Measurements from ENCODE around the gene KRTAP1-5. TPM values are rescaled to one million over a fixed set of nuclear protein-coding genes. Genes with fewer than 3 reads are reported as not detected.
"Not testable (repeated sequence)": the region's sequence is repeated elsewhere in the genome, so short reads cannot be mapped to it uniquely, and the experiment has no call there.

KRTAP1-5 gene
- not detected for total RNA-seq

DNA sequence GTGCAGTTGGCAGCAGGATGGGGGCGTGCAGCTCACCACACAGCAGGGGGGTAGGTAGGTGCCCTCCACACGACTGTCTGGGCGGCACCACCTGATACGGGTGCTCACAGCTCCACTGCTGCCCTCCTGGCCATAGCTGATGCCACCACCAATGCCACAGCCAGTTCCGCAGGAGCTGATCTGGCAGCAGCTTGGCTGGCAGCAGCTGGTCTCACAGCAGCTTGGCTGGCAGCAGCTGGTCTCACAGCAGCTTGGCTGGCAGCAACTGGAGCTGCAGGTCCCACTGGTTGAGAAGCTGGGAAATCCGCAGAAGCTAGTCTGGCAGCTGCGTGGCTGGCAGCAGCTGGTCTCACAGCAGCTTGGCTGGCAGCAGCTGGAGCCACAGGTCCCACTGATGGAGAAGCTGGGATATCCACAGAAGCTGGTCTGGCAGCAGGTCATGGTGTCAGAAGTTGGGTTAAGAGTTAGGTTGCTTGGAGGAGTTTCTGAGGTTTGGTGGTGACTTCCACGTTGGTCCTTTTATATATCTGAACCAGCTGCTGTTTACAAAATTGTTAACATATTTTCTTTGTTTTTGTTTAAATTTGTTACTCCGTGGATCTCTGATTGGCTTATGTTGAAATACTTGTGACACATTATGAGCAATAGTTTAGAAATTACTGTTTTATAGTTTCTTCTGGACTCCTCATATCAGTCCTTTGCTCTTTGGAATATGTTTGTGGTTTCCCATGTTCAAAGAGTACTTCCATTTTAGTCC lies at the start of gene KRTAP1-5:
TSS of gene KRTAP1-5 (minus strand) at position 494 of the 757 bp plus-strand sequence. CDS start at position 441, 53 bp downstream.
- no peak for DNase-seq (ENCODE audit: low spot score)

DNA sequence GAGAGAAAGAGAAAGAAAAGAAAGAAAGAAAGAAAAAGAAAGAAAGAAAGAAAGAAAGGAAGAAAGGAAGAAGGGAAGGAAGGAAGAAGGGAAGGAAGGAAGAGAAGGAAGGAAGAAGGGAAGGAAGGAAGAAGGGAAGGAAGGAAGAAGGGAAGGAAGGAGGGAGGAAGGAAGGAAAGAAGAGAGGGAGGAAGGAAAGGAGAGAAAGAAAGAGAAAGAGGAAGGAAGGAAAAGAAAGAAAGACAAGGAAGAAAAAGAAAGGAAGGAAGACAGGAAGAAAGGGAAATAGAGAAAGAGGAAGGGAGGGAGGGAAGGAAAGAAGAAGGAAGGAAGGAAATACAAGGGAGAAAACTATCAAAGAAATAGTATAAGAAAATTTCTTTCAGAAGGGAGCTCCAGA lies 49.8 kb upstream of the KRTAP1-5 start:
- no peak for DNase-seq (ENCODE audit: low spot score)

DNA sequence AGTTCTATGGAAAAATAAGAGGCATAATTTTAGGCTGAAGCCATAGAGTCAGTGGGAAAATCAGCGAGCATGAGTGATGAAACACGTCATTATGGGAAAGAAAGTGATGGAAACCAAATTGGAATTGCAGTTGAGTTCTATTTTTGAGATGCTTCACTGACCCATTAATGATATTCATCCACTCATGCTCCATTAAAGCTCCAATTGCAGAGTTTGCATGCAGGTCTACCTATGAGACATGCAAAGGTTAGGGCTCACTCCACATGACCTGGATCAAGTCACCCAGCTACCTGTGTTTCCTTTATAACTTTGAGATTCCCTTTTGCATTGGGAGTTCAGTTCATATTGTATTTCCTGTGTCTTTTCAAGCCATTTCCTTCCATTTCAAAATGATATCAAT lies 46.7 kb upstream of the KRTAP1-5 start:
- DNase-seq (ENCODE audit: low spot score) = no peak

GRCh38 chr17:41071606-41072360 lies 44.8 kb upstream of the KRTAP1-5 start:
- DNase-seq (ENCODE audit: low spot score) = no peak

GRCh38 chr17:41069031-41069430 lies 42.0 kb upstream of the KRTAP1-5 start:
- DNase-seq (ENCODE audit: low spot score) = no peak

DNA sequence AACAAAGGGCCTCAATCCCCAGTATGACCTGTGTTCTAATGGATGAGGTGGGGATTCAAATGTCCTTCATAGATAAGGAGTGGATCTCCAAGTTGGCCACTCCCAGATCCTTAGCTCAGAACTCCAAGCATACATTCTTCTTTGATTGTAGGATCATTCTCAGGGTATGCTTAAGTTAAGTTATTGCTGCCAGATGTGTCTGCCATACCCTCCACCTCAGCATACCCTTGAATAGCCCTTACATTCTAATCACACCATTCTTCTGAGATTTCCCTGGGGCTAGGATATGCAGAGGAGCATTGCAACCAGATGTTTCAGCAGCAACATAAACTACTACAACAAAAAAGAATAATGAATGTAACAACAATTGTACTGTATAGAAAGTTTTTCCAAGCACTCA lies 40.3 kb upstream of the KRTAP1-5 start:
- no peak for DNase-seq (ENCODE audit: low spot score)

DNA sequence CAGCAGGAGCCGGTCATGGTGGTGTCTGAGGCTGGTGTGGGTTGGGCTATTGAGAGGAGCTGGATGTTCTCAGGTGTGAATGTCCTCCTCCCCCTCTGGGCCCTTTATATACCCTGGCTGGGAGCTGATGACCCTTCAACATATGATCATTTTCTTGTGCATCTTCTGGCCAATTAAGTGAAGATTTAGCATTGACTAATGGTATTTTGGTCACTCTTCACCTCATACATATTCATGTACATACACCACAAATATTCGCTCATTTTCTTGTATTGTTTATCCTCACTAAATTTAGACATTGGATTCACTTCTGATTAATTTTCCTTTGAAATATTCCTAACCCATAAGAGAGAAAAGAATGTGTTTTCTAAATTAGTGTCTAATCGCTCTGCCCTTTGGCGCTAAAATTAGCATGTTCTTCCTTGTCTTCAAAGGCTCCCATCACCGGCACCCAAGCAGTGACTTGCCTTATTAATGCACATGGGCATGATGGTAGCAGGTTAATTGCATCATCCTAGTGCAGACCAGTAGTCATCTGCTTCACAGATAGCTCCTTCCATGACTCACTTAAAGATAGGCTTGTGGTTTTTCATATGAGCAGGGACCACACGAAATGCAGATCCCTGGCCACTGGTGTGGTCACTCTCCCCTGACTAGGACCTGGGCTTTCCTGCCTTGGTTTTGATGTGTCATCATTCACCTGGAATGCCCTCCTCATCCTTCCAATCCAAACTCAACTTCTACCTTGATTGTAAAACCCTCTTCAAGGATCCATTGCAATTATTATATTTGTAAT lies 39.0 kb upstream of the KRTAP1-5 start, which contains the start of gene KRTAP2-4:
TSS of gene KRTAP2-4 (minus strand) at position 51 of the 796 bp plus-strand sequence. CDS start at position 17, 34 bp downstream.
- no peak for DNase-seq (ENCODE audit: low spot score)

DNA sequence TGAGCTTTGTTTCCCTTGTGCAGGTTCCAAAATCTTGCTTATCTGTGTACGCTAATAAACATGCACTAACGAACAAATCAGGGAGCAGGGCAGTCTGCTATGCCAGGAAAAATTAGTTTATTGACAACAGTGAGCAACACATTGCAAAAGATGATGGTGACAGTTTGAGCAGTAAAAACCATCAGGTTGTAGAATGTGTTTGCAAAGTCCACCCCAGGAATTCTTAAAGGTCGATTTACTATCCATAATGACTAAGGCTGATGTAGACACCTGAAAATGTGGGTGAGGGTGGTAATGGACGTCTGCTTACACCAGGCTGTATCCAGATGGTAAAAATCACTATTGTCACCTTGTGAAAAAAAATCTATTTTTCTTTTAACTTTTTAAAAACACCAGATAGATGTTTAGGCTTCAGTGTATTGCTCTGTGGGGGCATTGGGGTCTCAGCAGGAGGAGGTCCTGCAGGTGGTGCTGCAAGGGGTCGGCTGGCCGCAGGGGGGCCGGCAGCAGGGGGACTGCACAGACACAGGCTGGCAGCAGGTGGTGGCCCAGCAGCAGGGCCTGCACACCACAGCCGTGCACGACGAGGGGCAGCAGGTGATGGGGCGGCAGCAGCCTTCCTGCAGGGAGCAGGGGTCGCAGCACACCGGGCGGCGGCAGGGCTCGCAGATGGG lies 38.1 kb upstream of the KRTAP1-5 start:
- not testable (repeated sequence) for DNase-seq (ENCODE audit: low spot score)

- DNase-seq (ENCODE audit: low spot score) = no peak
Measured at GRCh38 chr17:41064301-41064700, 37.3 kb upstream of the KRTAP1-5 start.

DNA sequence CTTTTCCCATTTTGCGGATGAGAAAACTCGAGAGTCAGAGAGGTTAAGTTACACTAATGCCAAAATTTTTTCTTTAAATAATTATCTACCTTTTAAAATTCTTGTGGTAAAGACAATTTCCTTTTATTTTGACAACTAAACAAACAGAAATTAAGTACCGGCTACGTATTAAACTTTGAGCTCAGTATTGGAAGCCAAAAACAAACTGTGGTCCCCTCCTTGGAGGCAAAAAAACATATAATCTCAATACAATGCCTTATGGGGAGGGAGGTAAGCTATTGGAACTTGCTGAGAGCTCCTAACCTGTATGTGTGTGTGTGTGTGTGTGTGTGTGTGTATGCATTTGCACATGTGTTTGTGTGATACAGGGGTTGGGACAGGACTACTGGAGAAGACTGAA lies 36.4 kb upstream of the KRTAP1-5 start:
- no peak for DNase-seq (ENCODE audit: low spot score)

DNA sequence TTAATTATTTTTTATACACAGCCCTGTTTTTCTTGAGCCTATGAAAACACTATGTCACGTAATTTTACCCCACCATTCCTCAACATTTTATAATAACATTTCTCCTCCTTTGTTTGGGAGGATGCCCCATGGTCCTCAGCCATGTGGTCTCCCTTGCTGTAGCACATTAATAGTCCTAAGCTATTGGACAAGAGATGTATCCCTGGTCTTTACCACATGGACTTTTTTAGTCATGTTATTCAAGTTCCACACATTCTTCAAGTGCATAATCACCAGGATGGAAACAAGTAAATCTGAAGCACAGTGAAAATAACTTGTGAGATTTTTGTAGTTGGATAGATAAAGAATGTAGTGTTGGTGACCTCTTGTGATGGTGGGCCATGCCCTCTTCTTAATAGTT lies 35.0 kb upstream of the KRTAP1-5 start:
- DNase-seq (ENCODE audit: low spot score) = no peak

- DNase-seq (ENCODE audit: low spot score) = no peak
Measured at GRCh38 chr17:41060052-41060604, 33.1 kb upstream of the KRTAP1-5 start, which contains the start of gene KRTAP2-3. Gene KRTAP2-3, minus strand, starts transcription at chr17:41060114. Its CDS starts 64 bp downstream, at chr17:41060050.

DNA sequence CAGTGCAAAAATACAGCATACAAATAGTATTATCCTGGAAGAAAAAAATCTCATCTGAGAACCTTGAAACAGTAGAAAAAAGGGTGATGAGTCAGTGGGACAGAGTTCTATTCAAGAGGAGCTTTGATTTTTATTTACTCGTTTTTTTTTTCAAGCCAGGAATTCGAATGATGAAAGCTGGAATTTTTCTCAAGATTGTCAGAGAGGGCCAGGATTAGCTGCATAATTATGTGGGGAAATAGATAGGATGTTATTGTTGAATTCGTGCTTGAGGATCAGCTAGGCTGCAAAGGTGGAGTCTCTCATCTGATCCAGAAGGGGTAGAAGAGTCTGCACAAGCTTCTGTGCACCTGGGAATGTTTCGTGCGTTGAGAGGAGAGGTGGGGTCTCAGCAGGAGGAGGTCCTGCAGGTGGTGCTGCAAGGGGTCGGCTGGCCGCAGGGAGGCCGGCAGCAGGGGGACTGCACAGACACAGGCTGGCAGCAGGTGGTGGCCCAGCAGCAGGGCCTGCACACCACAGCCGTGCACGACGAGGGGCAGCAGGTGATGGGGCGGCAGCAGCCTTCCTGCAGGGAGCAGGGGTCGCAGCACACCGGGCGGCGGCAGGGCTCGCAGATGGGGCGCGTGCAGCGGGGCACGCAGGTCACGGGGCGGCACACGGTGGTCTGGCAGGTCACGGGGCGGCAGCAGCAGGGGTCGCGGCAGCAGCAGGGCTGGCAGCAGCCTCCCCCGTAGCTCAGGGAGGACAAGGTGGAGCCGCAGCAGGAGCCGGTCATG lies 32.5 kb upstream of the KRTAP1-5 start:
- DNase-seq (ENCODE audit: low spot score) = not testable (repeated sequence)

DNA sequence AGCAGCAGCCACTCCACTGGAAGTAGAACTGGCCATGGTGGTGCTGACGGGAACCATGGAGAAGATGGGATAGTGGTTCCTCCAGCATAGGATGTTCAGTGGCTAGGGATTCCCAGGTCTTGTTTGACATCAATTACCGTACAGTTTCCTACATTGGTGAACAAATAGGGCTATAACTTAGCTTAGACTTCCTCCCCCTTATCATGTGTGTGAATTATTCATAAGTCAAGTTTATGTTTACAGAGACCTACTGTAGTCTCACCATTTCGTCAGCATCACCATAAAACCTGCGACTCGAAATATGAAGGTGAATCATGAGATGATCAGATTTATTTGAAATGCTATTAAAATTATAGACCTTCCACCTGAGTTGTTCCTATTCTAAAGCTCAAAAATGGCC lies 31.7 kb upstream of the KRTAP1-5 start:
- no peak for DNase-seq (ENCODE audit: low spot score)

DNA sequence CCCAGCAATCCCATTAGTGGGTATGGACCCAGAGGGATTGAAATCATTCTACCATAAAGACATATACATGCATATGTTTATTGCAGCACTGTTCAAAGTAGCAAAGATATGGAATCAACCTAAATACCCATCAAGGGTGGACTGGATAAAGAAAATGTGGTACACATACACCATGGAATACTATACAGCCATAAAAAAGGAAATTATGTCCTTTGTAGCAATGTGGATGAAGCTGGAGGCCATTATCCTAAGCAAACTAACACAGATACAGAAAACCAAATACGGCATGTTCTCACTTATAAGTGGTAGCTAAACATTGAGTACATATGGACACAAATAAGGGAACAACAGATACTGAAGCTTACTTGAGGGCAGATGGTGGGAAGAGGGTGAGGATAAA lies 30.5 kb upstream of the KRTAP1-5 start:
- no peak for DNase-seq (ENCODE audit: low spot score)

DNA sequence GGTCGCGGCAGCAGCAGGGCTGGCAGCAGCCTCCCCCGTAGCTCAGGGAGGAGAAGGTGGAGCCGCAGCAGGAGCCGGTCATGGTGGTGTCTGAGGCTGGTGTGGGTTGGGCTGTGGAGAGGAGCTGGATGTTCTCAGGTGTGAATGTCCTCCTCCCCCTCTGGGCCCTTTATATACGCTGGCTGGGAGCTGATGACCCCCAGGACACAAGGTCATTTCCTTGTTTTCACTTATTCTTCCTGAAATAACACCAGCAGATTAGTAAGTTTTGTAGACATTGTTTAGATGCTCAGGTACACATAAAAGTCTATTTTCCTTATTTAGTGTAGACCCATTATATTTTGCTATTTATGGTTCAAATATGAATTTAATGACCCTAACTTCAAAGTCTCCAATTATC lies 28.1 kb upstream of the KRTAP1-5 start, which contains the start of gene KRTAP2-2:
TSS of gene KRTAP2-2 (minus strand) at position 101 of the 400 bp plus-strand sequence. CDS start at position 82, 19 bp downstream.
- not testable (repeated sequence) for DNase-seq (ENCODE audit: low spot score)

DNA sequence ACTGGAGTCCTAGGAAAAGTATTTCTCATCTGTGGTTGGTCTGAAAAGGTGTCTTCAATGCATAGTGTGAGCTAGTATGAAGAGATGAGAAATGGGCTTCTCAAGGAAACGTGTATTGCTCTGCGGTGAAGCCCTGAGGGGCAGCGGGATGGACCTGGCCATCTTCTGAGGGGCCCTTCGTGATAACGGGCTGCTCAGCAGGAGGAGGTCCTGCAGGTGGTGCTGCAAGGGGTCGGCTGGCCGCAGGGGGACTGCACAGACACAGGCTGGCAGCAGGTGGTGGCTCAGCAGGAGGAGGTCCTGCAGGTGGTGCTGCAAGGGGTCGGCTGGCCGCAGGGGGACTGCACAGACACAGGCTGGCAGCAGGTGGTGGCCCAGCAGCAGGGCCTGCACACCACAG lies 27.5 kb upstream of the KRTAP1-5 start:
- DNase-seq (ENCODE audit: low spot score) = not testable (repeated sequence)

- DNase-seq (ENCODE audit: low spot score) = no peak
Measured at GRCh38 chr17:41054025-41054424, 27.0 kb upstream of the KRTAP1-5 start.

DNA sequence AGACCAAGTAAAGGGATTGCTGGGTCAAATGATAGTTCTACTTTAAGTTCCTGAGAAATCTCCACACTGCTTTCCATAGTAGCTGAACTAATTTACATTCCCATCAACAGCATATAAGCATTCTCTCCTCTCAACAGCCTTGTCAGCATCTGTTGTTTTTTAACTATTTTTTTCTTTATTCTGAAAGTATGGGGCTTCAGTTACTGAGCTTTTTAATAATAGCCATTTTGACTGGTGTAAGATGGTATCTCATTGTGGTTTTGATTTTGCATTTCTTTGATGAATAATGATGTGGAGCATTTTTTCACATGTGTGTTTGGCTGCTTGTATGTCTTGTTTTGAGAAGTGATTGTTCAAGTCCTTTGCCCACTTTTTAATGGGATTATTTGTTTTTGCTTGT lies 25.6 kb upstream of the KRTAP1-5 start:
- DNase-seq (ENCODE audit: low spot score) = no peak

DNA sequence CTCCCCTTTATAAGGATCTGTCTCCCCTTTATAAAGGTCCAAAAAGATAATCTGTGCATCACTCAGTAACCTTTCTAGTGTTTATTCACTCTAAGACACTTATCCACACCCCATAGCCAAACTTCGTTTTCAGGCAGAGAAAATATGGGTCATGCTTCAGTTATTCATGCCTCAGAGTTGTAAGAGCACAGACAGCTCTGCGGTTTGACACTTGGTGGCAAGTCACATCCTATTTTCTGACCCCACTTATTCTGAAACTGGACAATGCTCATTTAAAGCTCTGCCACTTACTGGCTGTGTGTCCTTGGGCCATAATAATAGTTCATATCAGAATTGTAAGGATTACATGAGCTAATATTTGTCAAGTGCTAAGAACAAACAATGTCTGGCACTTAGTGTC lies 22.1 kb upstream of the KRTAP1-5 start:
- no peak for DNase-seq (ENCODE audit: low spot score)

Data from ureter (tissue), 1 donor.